IMR-90 (cell line): ENCODE data around the gene NPAS1. TPM values are rescaled to one million over a fixed set of nuclear protein-coding genes. Genes with fewer than 3 reads are reported as not detected.

Source experiments
- ATAC-seq: fragments of 200-7000 bp; cut with Tn5 transposase; 2 replicates; pipeline ENCODE4 v1.9.1; 2020; ENCODE audit warnings: low read depth, mild to moderate bottlenecking, moderate library complexity
- BruUV-seq: library from RNA; stranded (reverse); fragments of 400-500 nt; replicated peaks from 2 replicates; lab custom pipeline; 2021; lab: Mats Ljungman, UMichigan
- CTCF ChIA-PET: fragments of 300-600 bp; formaldehyde crosslinking; extraction: SDS; loops from one replicate; lab custom pipeline; 2021; ENCODE audit warnings: antibody characterized with exemption; lab: Yijun Ruan, JAX
- POLR2A ChIA-PET: fragments of 300-600 bp; sonication (Branson Sonifier 250); formaldehyde crosslinking; loops from one replicate; lab custom pipeline; 2022; ENCODE audit warnings: antibody characterized with exemption; ENCODE audit not compliant: unreplicated experiment; lab: Charles Lee
- DNase-seq: peaks from one replicate; pipeline ENCODE4 v3.0.0; 2013
- H2AFZ ChIP-seq: replicated peaks from 2 replicates; pipeline ENCODE3; 2013; ENCODE audit warnings: low read length, mild to moderate bottlenecking; ENCODE audit not compliant: poor library complexity
- H2AK5ac ChIP-seq: 2 replicates; pipeline ENCODE4 v1.6.1; 2013; ENCODE audit warnings: low read depth, low read length, inconsistent platforms
- H2AK9ac ChIP-seq: replicated peaks from 2 replicates; pipeline ENCODE3; 2013; ENCODE audit warnings: mild to moderate bottlenecking, low read depth, low read length, moderate library complexity; ENCODE audit not compliant: poor library complexity
- H2BK120ac ChIP-seq: 2 replicates; pipeline ENCODE4 v1.6.1; 2013; ENCODE audit warnings: low read depth, low read length, inconsistent platforms
- H2BK15ac ChIP-seq: 3 replicates; pipeline ENCODE4 v1.6.1; 2013; ENCODE audit warnings: low read depth, low read length, inconsistent platforms
- H2BK20ac ChIP-seq: 2 replicates; pipeline ENCODE4 v1.6.1; 2013; ENCODE audit warnings: low read depth, mild to moderate bottlenecking, inconsistent platforms, low read length, moderate library complexity
- H2BK5ac ChIP-seq: 2 replicates; pipeline ENCODE4 v1.6.1; 2013; ENCODE audit warnings: mild to moderate bottlenecking, low read depth, low read length, inconsistent platforms; ENCODE audit not compliant: poor library complexity, severe bottlenecking
- H3K14ac ChIP-seq: replicated peaks from 2 replicates; pipeline ENCODE4 v1.6.1; 2013; ENCODE audit warnings: low read depth, low read length, inconsistent platforms
- H3K18ac ChIP-seq: 2 replicates; pipeline ENCODE4 v1.6.1; 2013; ENCODE audit warnings: low read depth, low read length, control low read depth
- H3K23ac ChIP-seq: 2 replicates; pipeline ENCODE4 v1.6.1; 2013; ENCODE audit warnings: low read depth, low read length, inconsistent platforms
- H3K27ac ChIP-seq: 2 replicates; pipeline ENCODE4 v1.5.1; 2013; ENCODE audit warnings: mild to moderate bottlenecking, control low read depth, low read length; ENCODE audit not compliant: insufficient read depth
- H3K27me3 ChIP-seq: 2 replicates; pipeline ENCODE4 v1.6.1; 2013; ENCODE audit warnings: low read length; ENCODE audit not compliant: control insufficient read depth, insufficient read depth
- H3K36me3 ChIP-seq: 2 replicates; pipeline ENCODE4 v1.6.1; 2013; ENCODE audit warnings: low read length, mixed read lengths; ENCODE audit not compliant: control insufficient read depth, insufficient read depth
- H3K4ac ChIP-seq: 2 replicates; pipeline ENCODE4 v1.6.1; 2013; ENCODE audit warnings: low read depth, low read length, inconsistent platforms
- H3K4me1 ChIP-seq: 2 replicates; pipeline ENCODE4 v1.6.1; 2013; ENCODE audit warnings: low read length, mixed read lengths; ENCODE audit not compliant: control insufficient read depth, insufficient read depth
- H3K4me2 ChIP-seq: 2 replicates; pipeline ENCODE4 v1.6.1; 2013; ENCODE audit warnings: low read depth, mild to moderate bottlenecking, control low read depth, low read length, moderate library complexity
- H3K4me3 ChIP-seq: 2 replicates; pipeline ENCODE4 v1.5.1; 2013; ENCODE audit warnings: low read depth, mild to moderate bottlenecking, control low read depth, low read length, moderate library complexity; ENCODE audit not compliant: insufficient read depth
- H3K56ac ChIP-seq: 2 replicates; pipeline ENCODE4 v1.6.1; 2013; ENCODE audit warnings: low read length, inconsistent platforms; ENCODE audit not compliant: insufficient read depth; ENCODE audit errors: extremely low read depth
- H3K79me1 ChIP-seq, 2 experiments: 2 replicates each; pipeline ENCODE4 v1.6.1; 2013; ENCODE audit warnings: low read length in 2 of 2, inconsistent platforms in 1 of 2, low read depth in 1 of 2
- H3K9ac ChIP-seq: 2 replicates; pipeline ENCODE4 v1.6.1; 2013; ENCODE audit warnings: low read depth, low read length, control low read depth
- H3K9me1 ChIP-seq: 2 replicates; pipeline ENCODE4 v1.6.1; 2013; ENCODE audit warnings: low read length, inconsistent platforms; ENCODE audit not compliant: insufficient read depth
- H3K9me3 ChIP-seq: 2 replicates; pipeline ENCODE4 v1.6.1; 2013; ENCODE audit warnings: low read length; ENCODE audit not compliant: control insufficient read depth, insufficient read depth
- H4K20me1 ChIP-seq: 2 replicates; pipeline ENCODE4 v1.6.1; 2013; ENCODE audit warnings: low read length, inconsistent platforms; ENCODE audit not compliant: insufficient read depth
- H4K5ac ChIP-seq: 2 replicates; pipeline ENCODE4 v1.6.1; 2013; ENCODE audit warnings: mild to moderate bottlenecking, low read depth, low read length, control low read depth
- H4K8ac ChIP-seq, 2 experiments: 2 replicates each; pipeline ENCODE4 v1.6.1; 2013; ENCODE audit warnings: low read depth in 2 of 2, low read length in 2 of 2, control low read depth in 1 of 2, inconsistent platforms in 1 of 2
- H4K91ac ChIP-seq: 2 replicates; pipeline ENCODE4 v1.6.1; 2013; ENCODE audit warnings: low read depth, low read length, inconsistent platforms; ENCODE audit not compliant: insufficient read depth
- BHLHE40 ChIP-seq: fragments of 150-350 bp; IDR thresholded peaks from 2 replicates; pipeline ENCODE4 v1.6.1; 2016; ENCODE audit warnings: mild to moderate bottlenecking, low read depth, low read length
- CEBPB ChIP-seq: IDR thresholded peaks from 2 replicates; pipeline ENCODE4 v1.6.1; 2012; ENCODE audit warnings: low read depth, low read length, improper control_type of control experiment
- CHD1 ChIP-seq: IDR thresholded peaks from 2 replicates; pipeline ENCODE4 v1.6.1; 2012; ENCODE audit warnings: low read depth, low read length, improper control_type of control experiment
- CTCF ChIP-seq: conservative IDR thresholded peaks from 2 replicates; pipeline ENCODE4 v1.5.1; 2012; ENCODE audit warnings: mild to moderate bottlenecking, low read depth, low read length, improper control_type of control experiment
- ELK1 ChIP-seq: fragments of 150-350 bp; IDR thresholded peaks from 2 replicates; pipeline ENCODE4 v1.6.1; 2016; ENCODE audit warnings: low read depth, mild to moderate bottlenecking, low read length, moderate library complexity, borderline replicate concordance
- FOS ChIP-seq: fragments of 150-350 bp; IDR thresholded peaks from 2 replicates; pipeline ENCODE4 v1.6.1; 2016; ENCODE audit warnings: low read depth, low read length
- MAFK ChIP-seq: IDR thresholded peaks from 2 replicates; pipeline ENCODE4 v1.6.1; 2012; ENCODE audit warnings: low read depth, low read length, improper control_type of control experiment
- MAZ ChIP-seq: IDR thresholded peaks from 2 replicates; pipeline ENCODE4 v1.6.1; 2012; ENCODE audit warnings: low read depth, mild to moderate bottlenecking, low read length, improper control_type of control experiment, moderate library complexity, borderline replicate concordance
- MXI1 ChIP-seq: IDR thresholded peaks from 2 replicates; pipeline ENCODE4 v1.6.1; 2012; ENCODE audit warnings: low read depth, mild to moderate bottlenecking, low read length, moderate library complexity, borderline replicate concordance
- NFE2L2 ChIP-seq: fragments of 150-350 bp; IDR thresholded peaks from 2 replicates; pipeline ENCODE4 v1.6.1; 2016; ENCODE audit warnings: low read depth, mild to moderate bottlenecking, low read length
- POLR2A ChIP-seq: IDR thresholded peaks from 2 replicates; pipeline ENCODE4 v1.6.1; 2012; ENCODE audit warnings: mild to moderate bottlenecking, low read depth, low read length
- RAD21 ChIP-seq: IDR thresholded peaks from 2 replicates; pipeline ENCODE4 v1.6.1; 2012; ENCODE audit warnings: low read length, improper control_type of control experiment
- RCOR1 ChIP-seq: IDR thresholded peaks from 2 replicates; pipeline ENCODE4 v1.6.1; 2012; ENCODE audit warnings: mild to moderate bottlenecking, low read length, improper control_type of control experiment; ENCODE audit not compliant: insufficient replicate concordance
- RFX5 ChIP-seq: IDR thresholded peaks from 2 replicates; pipeline ENCODE4 v1.8.0; 2012; ENCODE audit warnings: low read depth, mild to moderate bottlenecking, low read length, moderate library complexity
- SMC3 ChIP-seq: fragments of 150-350 bp; IDR thresholded peaks from 2 replicates; pipeline ENCODE4 v1.6.1; 2016; ENCODE audit warnings: low read depth, mild to moderate bottlenecking, antibody characterized with exemption, low read length, moderate library complexity
- WGBS, 2 experiments: methylation state at CpG; one replicate each; pipeline versions ENCODE4 v1.1.5 to v1.1.7; 2013; ENCODE audit warnings: missing lambda C conversion rate in 2 of 2; ENCODE audit not compliant: insufficient read length in 1 of 2; ENCODE audit errors: extremely low coverage in 2 of 2; 5-methylcytosine and 5-hydroxymethylcytosine counted together
- dilution Hi-C: fragments of 300-500 bp; cut with HindIII; formaldehyde crosslinking; loops from one replicate; pipeline ENCODE4 v1.14.3; 2018; ENCODE audit warnings: low sequenced_read_pairs; ENCODE audit not compliant: unreplicated experiment
- in situ Hi-C: fragments of 300-500 bp; cut with MboI; formaldehyde crosslinking; loops from 3 replicates; pipeline ENCODE4 v1.14.3; 2019; ENCODE audit warnings: low sequenced_read_pairs, inconsistent platforms, mixed read lengths
- intact Hi-C: fragments of 100-400 bp; cut with micrococcal nuclease; formaldehyde crosslinking; loops from 2 replicates; pipeline ENCODE4 v1.10.0; 2022
- polyA plus RNA-seq, 3 experiments: library from polyadenylated mRNA; depleted of rRNA; stranded (reverse); fragments of >200 nt; gene quantifications; 2 replicates each; pipeline ENCODE4 v1.2.3, GENCODE V29; 2012; ENCODE audit warnings: low replicate concordance in 1 of 3
- total RNA-seq: library from RNA; depleted of rRNA; stranded (reverse); fragments of >200 nt; gene quantifications from 2 replicates; pipeline ENCODE4 v1.2.3, GENCODE V29; 2012
- TF ChIP-seq, protein P1 (sequence below): fragments of 150-350 bp; IDR thresholded peaks from 2 replicates; pipeline ENCODE4 v1.6.1; 2017; ENCODE audit warnings: mild to moderate bottlenecking, antibody characterized with exemption, low read length, low read depth

Gene NPAS1
- total and polyA plus RNA-seq, 2 of the 4 experiments (the other 2 are of a cell fraction) = 0.36 to 5.7 TPM

DNA sequence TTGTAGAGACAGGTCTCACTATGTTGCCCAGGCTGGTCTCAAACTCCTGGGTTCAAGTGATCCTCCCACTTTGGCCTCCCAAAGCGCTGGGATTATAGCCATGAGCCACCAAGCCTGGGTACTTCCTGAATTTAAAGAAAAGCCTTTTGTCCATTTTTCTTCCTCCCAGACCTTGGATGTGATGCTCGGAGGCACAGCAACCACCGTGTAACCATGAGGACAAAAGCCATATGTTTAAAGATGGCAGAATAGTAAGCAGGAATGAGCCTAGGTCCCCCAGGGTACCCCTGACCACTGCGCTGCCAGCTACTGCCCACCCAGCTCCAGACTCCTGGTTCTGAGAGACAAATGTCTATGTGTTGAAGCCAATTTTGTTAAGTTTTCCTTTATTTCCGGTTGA lies 62.9 kb downstream of the NPAS1 start:
- Histone ChIP-seq H3K4ac (no peak overlapping the region), H4K5ac (no peak overlapping the region), H3K4me2 (no peak overlapping the region), H2BK5ac (no peak overlapping the region), H2AK5ac (no peak overlapping the region), H3K56ac (no peak overlapping the region), H2AK9ac (no peak overlapping the region), H3K23ac (no peak overlapping the region), H2BK15ac (no peak overlapping the region), H3K9me3 (no peaks in the 10 kb centered on the region), H3K18ac (no peak overlapping the region), H3K36me3 (peaks cover 50% of the 10 kb centered on the region), H3K14ac (no peak overlapping the region), H2AFZ (no peak overlapping the region), H4K20me1 (peaks cover 12% of the 10 kb centered on the region), H4K91ac (no peak overlapping the region), H3K9me1 (peaks cover 3% of the 10 kb centered on the region; the same call in 1 of the 2 replicates), H2BK20ac (no peak overlapping the region), H3K27ac (no peak overlapping the region), H2BK120ac (no peak overlapping the region), H3K4me1 (peaks cover 3% of the 10 kb centered on the region), H3K79me1 (peaks cover 13 to 25% of the 10 kb centered on the region in 2 experiments), H3K27me3 (no peaks in the 10 kb centered on the region), H3K9ac (no peak overlapping the region), H3K4me3 (no peak overlapping the region), H4K8ac (no peak overlapping the region)
- WGBS, 2 experiments = 100% methylated on average over 1 of the region's 5 CpGs; no CpG with 5 or more reads in 1 of the 2 experiments
- DNase-seq (no peak), ATAC-seq (no peak)
- ChIA-PET CTCF (interaction anchor here (0.6 kb wide), 1 partner anchor 36 kb away, joined by 4 read pairs; no protein-coding TSS in a partner anchor), POLR2A (no interaction called here)
- TF ChIP-seq MXI1 (no peak), CHD1 (no peak), CEBPB (no peak), RCOR1 (no peak), FOS (no peak), MAZ (no peak), POLR2A (no peak), NFE2L2 (no peak), MAFK (no peak), RFX5 (no peak), ELK1 (no peak), BHLHE40 (no peak), SMC3 (no peak), CTCF (no peak), RAD21 (no peak)
- TF ChIP-seq, protein P1, sequence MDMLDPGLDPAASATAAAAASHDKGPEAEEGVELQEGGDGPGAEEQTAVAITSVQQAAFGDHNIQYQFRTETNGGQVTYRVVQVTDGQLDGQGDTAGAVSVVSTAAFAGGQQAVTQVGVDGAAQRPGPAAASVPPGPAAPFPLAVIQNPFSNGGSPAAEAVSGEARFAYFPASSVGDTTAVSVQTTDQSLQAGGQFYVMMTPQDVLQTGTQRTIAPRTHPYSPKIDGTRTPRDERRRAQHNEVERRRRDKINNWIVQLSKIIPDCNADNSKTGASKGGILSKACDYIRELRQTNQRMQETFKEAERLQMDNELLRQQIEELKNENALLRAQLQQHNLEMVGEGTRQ = no peak
- in situ Hi-C loops (loop anchor here (5.0 kb wide), 1 partner anchor 45 kb away; no protein-coding TSS in a partner anchor), dilution Hi-C loops (no loop called here), intact Hi-C loops (no loop called here)
- BruUV-seq = no TSS peak
